NB4 (cell line): ENCODE results near the gene EPB41L5.
"Not testable (repeated sequence)": the region's sequence is repeated elsewhere in the genome, so short reads cannot be mapped to it uniquely, and the experiment has no call there.

Experiments used
- DNase-seq: peaks from one replicate; pipeline ENCODE4 v3.0.0; 2010; ENCODE audit warnings: low read depth
- H3K4me3 ChIP-seq: one replicate; pipeline ENCODE4 v1.5.1; 2011; ENCODE audit warnings: mild to moderate bottlenecking, low read depth, low read length, moderate library complexity
- CTCF ChIP-seq: IDR thresholded peaks from one replicate; pipeline ENCODE4 v1.5.1; 2012; ENCODE audit warnings: low read depth, low read length
- MAX ChIP-seq: IDR thresholded peaks from 2 replicates; pipeline ENCODE4 v1.6.1; 2011; ENCODE audit warnings: low read depth, low read length
- MYC ChIP-seq: IDR thresholded peaks from 2 replicates; pipeline ENCODE4 v1.6.1; 2011; ENCODE audit warnings: low read depth, low read length
- POLR2A ChIP-seq: IDR thresholded peaks from 2 replicates; pipeline ENCODE4 v1.6.1; 2011; ENCODE audit warnings: mild to moderate bottlenecking; ENCODE audit not compliant: insufficient read length; ENCODE audit errors: extremely low read depth

EPB41L5 gene

GRCh38 chr2:120134263-120134662, 121.4 kb downstream of the EPB41L5 start:
- no peak overlapping the region for H3K4me3 ChIP-seq
- peak; percentile 21 for DNase-seq
- TF ChIP-seq POLR2A (no peak), CTCF (no peak), MAX (no peak), MYC (no peak)

GRCh38 chr2:120135013-120135412, 122.1 kb downstream of the EPB41L5 start:
- H3K4me3 ChIP-seq, DNase-seq: not testable (repeated sequence)

- DNase-seq = no peak
- no peak overlapping the region for H3K4me3 ChIP-seq
These were observed 128.0 kb downstream of the EPB41L5 start for GRCh38 chr2:120140866-120141265.

GRCh38 chr2:120141300-120142069, 128.6 kb downstream of the EPB41L5 start:
- no peak for DNase-seq
- no peak overlapping the region for H3K4me3 ChIP-seq
- no peak for TF ChIP-seq MAX
- TF ChIP-seq MYC = no peak
- no peak for TF ChIP-seq POLR2A
- TF ChIP-seq CTCF = no peak

More at GRCh38 chr2:120140866-120141265, 128.0 kb downstream of the EPB41L5 start:
- no peak for TF ChIP-seq MYC
- no peak for TF ChIP-seq MAX
- no peak for TF ChIP-seq CTCF
- TF ChIP-seq POLR2A = no peak

GRCh38 chr2:120142528-120143219, 129.8 kb downstream of the EPB41L5 start:
- DNase-seq = no peak
- no peak for TF ChIP-seq MAX

GRCh38 chr2:120148229-120148628, 135.4 kb downstream of the EPB41L5 start:
- no peak for DNase-seq
- TF ChIP-seq POLR2A = no peak
- TF ChIP-seq MYC = no peak
- no peak for TF ChIP-seq CTCF
- TF ChIP-seq MAX = no peak
- H3K4me3 ChIP-seq = no peak overlapping the region

More at GRCh38 chr2:120142528-120143219, 129.8 kb downstream of the EPB41L5 start:
- no peak overlapping the region for H3K4me3 ChIP-seq
